ENCODE measurements around the gene VAV3. TPM values are rescaled to one million over a fixed set of nuclear protein-coding genes. Genes with fewer than 3 reads are reported as not detected.
"Not testable (repeated sequence)": the region's sequence is repeated elsewhere in the genome, so short reads cannot be mapped to it uniquely, and the experiment has no call there.

Gene VAV3
- total RNA-seq, 2 donors from 2014 or later, result 69.1 to 102 TPM

- DNase-seq (no peak), ATAC-seq (no peak)
- intact Hi-C loops (cut with DNase I, micrococcal nuclease), result no loop called here
Measured at GRCh38 chr1:107867897-107868296, 97.1 kb downstream of the VAV3 start.

- DNase-seq (no peak), ATAC-seq (no peak)
- intact Hi-C loops (cut with DNase I, micrococcal nuclease), result no loop called here
Measured at GRCh38 chr1:107867422-107867821, 97.6 kb downstream of the VAV3 start.

- ATAC-seq, result no peak
- intact Hi-C loops (cut with DNase I, micrococcal nuclease), result no loop called here
- no peak for DNase-seq
Measured at GRCh38 chr1:107866870-107867269, 98.1 kb downstream of the VAV3 start.

- intact Hi-C loops (cut with DNase I, micrococcal nuclease), result no loop called here
Measured at GRCh38 chr1:107865627-107866026, 99.4 kb downstream of the VAV3 start.

GRCh38 chr1:107863342-107863741, 101.6 kb downstream of the VAV3 start:
- ATAC-seq (no peak), DNase-seq (no peak)
- intact Hi-C loops (cut with DNase I, micrococcal nuclease), result no loop called here

More at GRCh38 chr1:107865627-107866026, 99.4 kb downstream of the VAV3 start:
- no peak for DNase-seq
- no peak for ATAC-seq

- DNase-seq (no peak), ATAC-seq (no peak)
- intact Hi-C loops (cut with DNase I, micrococcal nuclease), result no loop called here
Measured at GRCh38 chr1:107862064-107862463, 102.9 kb downstream of the VAV3 start.

GRCh38 chr1:107858323-107858722, 106.7 kb downstream of the VAV3 start:
- ATAC-seq (no peak), DNase-seq (no peak)
- intact Hi-C loops (cut with DNase I, micrococcal nuclease), result no loop called here

- no peak for DNase-seq
- intact Hi-C loops (cut with DNase I, micrococcal nuclease), result no loop called here
- ATAC-seq, result no peak
Measured at GRCh38 chr1:107851418-107851817, 113.6 kb downstream of the VAV3 start.

GRCh38 chr1:107844541-107845194, 120.3 kb downstream of the VAV3 start:
- DNase-seq; ATAC-seq; intact Hi-C loops (cut with DNase I, micrococcal nuclease): not testable (repeated sequence)

- no peak for DNase-seq
- ATAC-seq, result no peak
- intact Hi-C loops (cut with DNase I, micrococcal nuclease), result no loop called here
Measured at GRCh38 chr1:107843989-107844388, 121.0 kb downstream of the VAV3 start.

- intact Hi-C loops (cut with DNase I, micrococcal nuclease), result no loop called here
- ATAC-seq (no peak), DNase-seq (no peak)
Measured at GRCh38 chr1:107842241-107842640, 122.7 kb downstream of the VAV3 start.

GRCh38 chr1:107840725-107841124, 124.3 kb downstream of the VAV3 start:
- DNase-seq, result no peak
- intact Hi-C loops (cut with DNase I, micrococcal nuclease), result no loop called here
- ATAC-seq, result no peak

- DNase-seq (no peak), ATAC-seq (no peak)
- intact Hi-C loops (cut with DNase I, micrococcal nuclease), result no loop called here
Measured at GRCh38 chr1:107838056-107838455, 126.9 kb downstream of the VAV3 start.

- intact Hi-C loops (cut with DNase I, micrococcal nuclease), result no loop called here
- ATAC-seq (no peak), DNase-seq (no peak)
Measured at GRCh38 chr1:107835151-107835670, 129.8 kb downstream of the VAV3 start.

GRCh38 chr1:107833061-107833460, 131.9 kb downstream of the VAV3 start:
- intact Hi-C loops (cut with DNase I, micrococcal nuclease), result no loop called here
- ATAC-seq, result no peak
- DNase-seq, result no peak

GRCh38 chr1:107831921-107832320, 133.1 kb downstream of the VAV3 start:
- DNase-seq (no peak), ATAC-seq (no peak)
- intact Hi-C loops (cut with DNase I, micrococcal nuclease), result no loop called here

GRCh38 chr1:107830526-107830925, 134.5 kb downstream of the VAV3 start:
- DNase-seq (no peak), ATAC-seq (no peak)

GRCh38 chr1:107830075-107830474, 134.9 kb downstream of the VAV3 start:
- no peak for ATAC-seq
- intact Hi-C loops (cut with DNase I, micrococcal nuclease), result no loop called here
- DNase-seq, result no peak

More at GRCh38 chr1:107830526-107830925, 134.5 kb downstream of the VAV3 start:
- intact Hi-C loops (cut with DNase I, micrococcal nuclease), result no loop called here

GRCh38 chr1:107829036-107829770, 135.8 kb downstream of the VAV3 start:
- no peak for ATAC-seq
- intact Hi-C loops (cut with DNase I, micrococcal nuclease), result no loop called here
- DNase-seq, result no peak

- intact Hi-C loops (cut with DNase I, micrococcal nuclease), result no loop called here
- DNase-seq, result no peak
- no peak for ATAC-seq
Measured at GRCh38 chr1:107824946-107825345, 140.0 kb downstream of the VAV3 start.

All from left colon (tissue), 2 donors.